GM15510 (cell line): ENCODE results near the gene ACVRL1.

Experiments
- POLR2A ChIP-seq: IDR thresholded peaks from 3 replicates; pipeline ENCODE4 v1.6.1; 2011; ENCODE audit warnings: borderline replicate concordance; ENCODE audit not compliant: insufficient read length; ENCODE audit errors: extremely low read depth

The ACVRL1 gene

DNA sequence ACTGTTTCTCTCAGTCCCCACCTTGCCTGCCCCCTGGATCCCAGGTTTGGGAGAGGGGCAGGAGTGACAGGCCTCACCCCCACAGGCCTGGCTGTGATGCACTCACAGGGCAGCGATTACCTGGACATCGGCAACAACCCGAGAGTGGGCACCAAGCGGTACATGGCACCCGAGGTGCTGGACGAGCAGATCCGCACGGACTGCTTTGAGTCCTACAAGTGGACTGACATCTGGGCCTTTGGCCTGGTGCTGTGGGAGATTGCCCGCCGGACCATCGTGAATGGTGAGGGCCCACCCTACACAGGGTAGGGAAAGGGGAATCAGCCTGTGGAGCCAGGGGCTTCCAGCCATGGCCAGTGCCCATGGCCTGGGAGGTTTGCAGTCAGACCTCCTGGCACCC lies 8.6 kb downstream of the ACVRL1 start:
- no peak for TF ChIP-seq POLR2A

DNA sequence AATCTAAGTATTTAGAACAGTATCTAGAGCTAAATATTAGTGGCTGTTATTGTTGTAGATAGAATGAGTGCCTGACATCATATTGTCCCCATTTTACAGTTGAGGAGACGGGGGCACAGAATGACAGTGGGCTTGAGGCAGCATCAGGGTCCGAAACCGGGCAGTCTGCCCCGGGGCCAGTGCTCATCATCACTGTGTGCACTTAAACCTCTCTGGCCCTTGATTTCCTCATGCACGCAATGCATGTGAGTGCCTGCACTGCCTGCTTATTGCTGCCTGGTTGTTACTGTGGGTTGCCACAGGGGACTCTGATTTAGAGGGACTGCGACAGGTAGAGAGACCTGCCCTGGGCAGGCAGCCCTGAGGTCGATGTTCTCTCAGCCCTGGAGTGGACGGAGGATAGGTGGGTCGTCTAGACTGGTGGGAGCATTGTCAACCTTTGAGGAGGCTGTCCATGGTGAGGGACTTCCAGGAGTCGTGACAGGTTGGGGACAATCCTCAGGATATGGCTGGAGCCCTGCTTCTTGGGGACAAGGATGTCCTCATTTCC lies 9.8 kb downstream of the ACVRL1 start:
- no peak for TF ChIP-seq POLR2A

DNA sequence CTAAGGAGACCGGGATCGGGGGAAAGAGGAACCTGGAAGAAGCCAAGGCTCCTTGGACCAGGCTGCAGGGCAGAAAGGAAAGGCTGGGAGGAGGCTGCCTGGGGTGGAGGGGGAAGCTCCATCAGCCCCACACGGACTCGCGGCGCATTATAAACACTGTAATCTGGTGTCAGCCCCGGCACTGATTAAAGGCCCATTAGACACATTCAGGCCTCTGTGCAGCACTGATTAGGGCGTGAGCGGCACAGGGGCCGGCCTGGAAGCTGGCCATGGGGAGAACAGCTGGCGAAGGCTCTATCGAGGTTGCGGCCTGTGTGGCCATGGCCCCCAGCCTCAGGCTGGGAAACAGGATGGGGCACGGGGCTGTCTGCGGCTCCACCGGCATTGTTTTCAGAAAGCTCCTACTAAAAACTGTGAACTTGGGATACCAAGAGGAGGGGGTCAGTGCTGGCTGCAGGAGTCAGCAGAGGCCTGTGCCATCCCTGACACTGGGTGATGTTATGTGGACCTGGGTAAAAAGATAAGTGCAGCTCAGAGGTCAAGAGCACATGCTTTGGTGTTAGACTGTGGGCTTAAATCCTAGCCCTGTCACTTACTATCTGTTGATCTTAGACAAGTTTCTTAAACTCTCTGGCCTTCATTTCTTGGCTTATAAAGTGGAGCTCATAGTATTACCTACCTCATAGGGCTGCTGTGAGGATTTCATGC lies 10.6 kb downstream of the ACVRL1 start:
- TF ChIP-seq POLR2A: no peak

DNA sequence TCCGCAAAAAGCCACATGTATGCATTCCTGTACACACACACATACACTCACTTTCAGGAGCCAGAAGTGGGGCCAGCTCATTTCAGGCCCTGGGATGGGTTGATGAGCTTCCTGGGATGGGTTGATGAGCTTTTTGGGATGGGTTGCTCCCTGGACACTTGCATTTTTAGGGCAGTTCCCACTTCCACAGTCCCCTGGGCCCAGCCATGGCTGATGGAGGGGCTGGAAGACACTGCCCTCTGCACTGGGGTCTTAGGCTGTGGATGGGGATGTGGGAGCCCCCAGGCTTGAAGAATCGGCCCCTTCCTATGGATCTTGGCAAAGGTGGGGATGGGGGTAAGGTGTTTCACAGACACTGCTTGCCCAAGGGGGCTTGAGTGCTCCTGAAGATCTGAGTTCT lies 12.7 kb downstream of the ACVRL1 start:
- TF ChIP-seq POLR2A: no peak

DNA sequence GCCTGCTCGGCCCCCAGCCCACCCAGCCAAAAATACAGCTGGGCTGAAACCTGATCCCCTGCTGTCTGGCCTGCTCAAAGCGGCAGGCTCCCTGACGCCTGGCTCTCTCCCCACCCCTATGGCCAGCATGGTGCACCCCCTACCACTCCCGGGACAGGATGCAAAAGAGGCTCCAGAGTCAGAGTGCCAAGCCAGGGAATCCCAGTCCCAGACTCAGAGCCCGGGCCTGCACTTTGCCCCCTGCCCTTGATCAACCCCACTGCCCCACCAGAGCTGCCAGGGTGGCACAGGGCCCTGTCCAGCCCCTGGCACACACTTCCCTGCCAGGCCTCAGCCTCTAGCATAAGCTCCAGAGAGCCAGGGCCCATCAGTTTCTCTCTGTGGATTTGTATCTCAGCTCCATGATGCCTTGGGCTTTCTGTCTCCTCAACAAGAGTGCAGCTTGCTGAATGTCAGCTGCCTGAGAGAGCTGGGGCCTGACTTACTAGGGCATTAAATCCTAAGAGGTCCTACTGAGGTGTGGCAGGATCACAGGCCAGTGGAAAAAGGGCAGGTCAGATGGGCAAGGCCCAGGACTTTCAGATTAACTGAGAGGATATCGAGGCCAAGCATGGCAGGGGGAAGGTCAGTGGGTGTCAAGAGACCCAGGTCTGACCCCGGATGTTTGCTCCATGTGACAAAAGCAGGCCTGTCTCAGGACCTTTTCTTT lies 13.9 kb downstream of the ACVRL1 start:
- TF ChIP-seq POLR2A: no peak

DNA sequence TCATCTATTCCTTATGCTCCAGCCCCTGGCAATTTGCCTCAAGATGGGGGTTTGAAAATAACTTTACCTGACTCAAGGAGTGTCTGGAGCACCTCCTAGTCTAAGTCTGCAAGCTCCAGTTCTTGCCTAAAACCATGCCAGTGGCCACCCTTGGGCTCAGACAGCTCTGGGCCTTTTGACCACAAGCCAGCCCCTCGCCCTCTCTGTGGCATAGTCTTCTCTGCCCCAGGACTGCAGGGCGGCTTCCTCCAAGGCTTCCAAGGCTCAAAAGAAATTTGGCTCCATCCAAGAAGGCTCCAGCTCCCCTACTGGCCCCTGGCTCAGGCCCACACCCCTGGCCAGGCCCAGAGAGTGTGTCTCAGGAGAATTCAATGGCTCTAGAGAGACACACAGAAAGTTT lies 14.8 kb downstream of the ACVRL1 start:
- no peak for TF ChIP-seq POLR2A

DNA sequence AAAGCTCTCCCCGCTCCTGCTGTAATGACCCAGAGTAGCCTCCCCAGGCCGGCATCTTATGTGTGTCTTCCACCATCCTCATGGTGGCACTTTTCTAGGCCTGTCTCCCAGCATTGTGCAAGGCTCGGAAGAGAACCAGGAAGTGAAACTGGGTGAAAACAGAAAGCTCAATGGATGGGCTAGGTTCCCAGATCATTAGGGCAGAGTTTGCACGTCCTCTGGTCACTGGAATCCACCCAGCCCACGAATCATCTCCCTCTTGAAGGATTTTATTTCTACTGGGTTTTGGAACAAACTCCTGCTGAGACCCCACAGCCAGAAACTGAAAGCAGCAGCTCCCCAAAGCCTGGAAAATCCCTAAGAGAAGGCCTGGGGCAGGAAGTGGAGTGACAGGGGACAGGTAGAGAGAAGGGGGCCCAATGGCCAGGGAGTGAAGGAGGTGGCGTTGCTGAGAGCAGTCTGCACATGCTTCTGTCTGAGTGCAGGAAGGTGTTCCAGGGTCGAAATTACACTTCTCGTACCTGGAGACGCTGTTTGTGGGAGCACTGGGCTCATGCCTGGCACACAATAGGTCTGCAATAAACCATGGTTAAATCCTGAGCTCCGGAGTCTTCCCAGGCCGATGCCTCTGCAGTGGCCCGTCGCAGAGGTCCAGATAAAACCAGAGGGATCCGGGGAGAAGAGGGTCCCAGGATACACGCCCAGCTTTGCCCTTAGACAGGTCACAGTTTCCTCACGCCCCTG lies 15.6 kb downstream of the ACVRL1 start:
- TF ChIP-seq POLR2A: no peak

DNA sequence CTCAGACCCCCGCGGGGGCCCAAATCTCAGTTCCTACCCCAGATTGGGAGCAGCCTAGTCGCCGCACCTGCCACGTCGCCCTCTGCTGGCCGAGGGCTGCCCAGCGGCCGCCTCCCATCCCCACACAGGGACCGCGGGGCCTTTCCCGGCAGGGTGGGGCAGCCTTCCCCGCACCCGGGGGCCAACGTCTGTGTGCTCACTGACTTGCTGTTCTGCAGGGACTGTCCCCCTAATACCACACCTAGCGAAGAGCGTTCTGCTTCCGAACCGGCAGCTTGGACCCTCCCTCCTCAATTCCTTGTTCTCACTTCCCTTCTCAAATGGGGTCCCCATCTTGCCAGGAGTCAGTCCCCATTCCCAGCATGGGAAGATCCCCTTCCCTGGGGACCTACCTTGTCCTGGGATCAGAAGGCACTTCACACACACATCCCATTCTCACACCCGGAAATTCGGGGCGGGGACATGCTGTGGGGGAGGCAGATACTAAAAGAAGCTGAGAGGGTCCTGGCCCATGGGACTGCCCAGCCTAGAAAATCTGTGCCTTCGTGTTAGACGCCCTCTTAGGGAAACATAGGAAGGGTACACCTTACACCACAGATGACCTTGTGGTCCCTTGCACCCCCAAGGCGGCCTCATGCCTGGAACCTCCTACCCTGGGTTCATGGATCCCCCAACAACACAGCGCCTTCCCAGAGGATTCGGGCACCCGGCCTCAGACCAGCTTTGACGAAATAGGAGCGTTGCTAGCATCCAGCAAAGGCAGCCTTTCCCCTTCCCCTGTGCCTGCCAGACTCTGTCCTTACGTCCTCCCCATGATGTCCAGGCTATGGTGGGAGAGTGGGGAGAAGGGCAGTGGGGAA lies 16.4 kb downstream of the ACVRL1 start:
- no peak for TF ChIP-seq POLR2A

DNA sequence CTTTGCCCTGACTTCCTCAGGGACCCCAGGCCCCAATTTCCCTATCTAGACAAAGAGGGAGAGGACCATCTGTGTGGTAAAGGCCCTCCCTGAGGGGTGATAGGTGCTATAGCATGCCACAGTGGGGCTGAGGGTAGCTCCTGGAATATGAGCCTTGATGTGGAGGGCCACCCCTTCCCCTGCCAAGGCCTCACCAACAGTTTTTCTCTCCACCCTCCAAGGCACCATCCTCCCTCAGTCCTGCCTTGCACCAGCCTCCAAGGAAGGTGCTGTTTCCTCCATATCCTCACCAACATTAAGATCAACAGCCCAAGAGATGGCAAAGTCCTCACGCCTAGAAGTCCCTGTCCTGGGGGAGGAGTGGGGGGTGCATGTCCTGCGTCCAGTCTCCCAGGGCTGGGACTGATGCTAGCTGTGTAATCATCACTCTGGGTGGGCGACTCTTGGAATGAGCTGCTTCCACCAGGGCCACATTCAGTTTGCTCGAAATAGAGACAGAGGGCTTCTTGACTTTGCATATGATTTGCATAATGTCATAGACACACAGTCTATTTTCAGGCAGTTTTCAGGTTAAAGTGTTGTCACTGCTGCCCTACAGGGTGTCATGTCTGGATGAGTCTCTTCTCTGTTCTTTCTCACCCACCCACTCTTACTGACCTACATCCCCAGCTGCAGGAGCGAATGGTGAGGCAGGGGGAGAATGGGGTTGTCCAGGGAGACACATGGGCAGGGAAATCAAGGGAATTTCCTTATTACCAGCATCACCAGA lies 17.4 kb downstream of the ACVRL1 start:
- TF ChIP-seq POLR2A: no peak

DNA sequence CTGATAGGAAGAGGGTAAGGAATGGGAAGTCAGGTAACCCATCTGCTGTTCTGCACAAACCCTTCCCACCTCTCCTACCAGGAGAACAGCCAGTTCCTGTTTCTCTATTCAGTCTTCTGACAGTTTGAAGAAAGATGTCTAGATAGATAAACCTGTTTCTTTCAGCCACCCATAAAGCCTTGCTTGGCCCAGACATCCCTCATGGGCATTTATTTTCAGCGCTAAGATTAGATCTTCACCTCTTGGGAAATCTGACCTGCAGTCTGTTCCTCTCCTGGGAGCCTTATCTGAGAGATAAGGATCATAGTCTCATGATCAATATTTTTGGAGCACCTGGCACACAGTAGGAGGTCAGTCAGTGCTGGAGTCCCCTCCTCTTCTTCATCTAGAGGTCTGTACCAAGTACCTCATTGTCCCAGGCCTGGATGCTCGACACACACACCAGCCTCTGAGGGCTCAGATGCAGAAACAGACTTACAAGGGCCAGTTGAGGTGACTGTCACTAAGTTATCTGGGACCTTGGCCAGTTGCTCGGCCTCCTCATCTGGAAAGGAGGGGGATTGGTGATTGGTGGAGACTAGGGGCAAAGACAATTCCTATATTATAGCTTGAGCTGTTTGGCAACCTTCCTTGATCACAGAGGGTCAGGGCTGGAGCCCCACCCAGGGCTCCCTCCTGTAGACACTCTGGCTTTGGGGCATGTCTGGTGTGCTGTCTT lies 18.2 kb downstream of the ACVRL1 start:
- TF ChIP-seq POLR2A: no peak

DNA sequence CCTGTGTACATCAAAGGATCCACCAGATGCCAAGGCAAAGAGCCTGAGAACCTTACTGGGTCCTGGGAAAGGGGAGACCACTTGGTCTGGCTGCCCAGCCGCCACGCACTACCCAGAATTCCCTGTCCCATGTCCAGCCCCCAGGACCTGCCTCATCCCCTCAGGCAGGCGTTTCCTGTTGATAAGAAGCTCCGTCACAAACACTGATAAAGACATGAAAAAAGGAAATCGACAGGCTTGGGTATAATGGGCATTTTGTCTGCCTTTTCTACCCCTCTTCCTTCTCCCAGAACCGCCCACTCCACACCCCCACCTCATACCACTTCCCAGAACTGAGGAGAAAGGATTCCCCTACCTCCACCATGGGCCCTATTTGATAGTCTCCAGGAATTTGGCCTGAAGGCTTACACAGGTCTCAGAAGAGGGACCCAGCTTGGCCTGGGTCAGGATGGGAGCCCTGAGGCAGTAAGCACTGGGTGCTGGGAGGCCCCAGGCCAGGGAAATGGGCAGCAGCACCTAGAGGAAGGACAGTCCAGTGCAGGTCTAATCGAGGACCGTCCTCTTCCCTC lies 18.8 kb downstream of the ACVRL1 start:
- TF ChIP-seq POLR2A: no peak

DNA sequence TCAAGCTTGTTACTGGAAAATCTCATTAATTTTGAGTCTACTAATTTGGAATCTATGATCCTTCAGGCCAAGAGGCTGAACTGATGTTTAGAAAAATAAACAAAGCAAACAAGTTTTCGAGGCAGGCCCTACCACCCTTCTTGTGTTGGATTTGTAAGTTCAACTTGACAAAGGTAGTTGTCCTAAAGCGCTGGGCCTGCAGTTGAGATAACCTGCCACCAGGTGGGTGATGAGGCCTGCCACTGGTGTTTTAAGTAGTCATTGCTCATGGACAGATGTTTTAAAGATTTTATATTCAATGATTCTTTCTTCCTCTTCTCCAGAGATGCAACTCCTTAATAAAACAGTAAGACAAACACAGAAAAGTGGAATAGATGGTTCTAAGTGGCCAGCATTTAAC lies 19.4 kb downstream of the ACVRL1 start:
- no peak for TF ChIP-seq POLR2A
